ENCODE data around the gene TNIP2. TPM values are rescaled to one million over a fixed set of nuclear protein-coding genes. Genes with fewer than 3 reads are reported as not detected.

TNIP2 gene
- total and polyA plus RNA-seq, 2 of the 8 experiments (the other 6 are each of a cell fraction or from before 2014, with no cell fraction given) = 23.7 to 37.7 TPM

DNA sequence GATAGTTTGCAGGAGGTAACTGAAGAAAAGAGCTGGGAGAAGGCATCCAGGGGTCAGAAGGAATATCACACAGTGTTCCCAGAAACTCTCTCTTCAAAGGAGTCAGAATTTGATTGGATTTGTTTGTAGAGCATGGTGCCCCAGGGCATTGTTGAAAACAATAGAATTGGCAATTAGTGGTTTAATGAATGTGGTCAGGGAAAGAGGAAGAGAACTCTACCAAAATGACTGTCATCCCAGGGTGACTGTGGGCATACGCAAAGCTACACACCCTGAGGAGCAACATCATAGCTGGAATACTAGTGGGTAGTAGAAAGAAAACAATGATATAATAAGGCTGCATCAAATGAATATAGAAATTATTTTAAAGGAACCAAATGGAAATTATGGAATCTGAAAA lies 21.5 kb downstream of the TNIP2 start (continued):
- TF ChIP-seq CBX8 (IDR thresholded peaks at IDR 0.05; ENCODE audit: borderline replicate concordance, low read depth, low read length) = no peak
- no peak for TF ChIP-seq SRF (IDR thresholded peaks at IDR 0.05; ENCODE audit: low read depth, low read length)
- no peak for TF ChIP-seq JUN (IDR thresholded peaks at IDR 0.05; ENCODE audit: low read depth, low read length)
